ENCODE measurements around the gene ZNF644.

DNA sequence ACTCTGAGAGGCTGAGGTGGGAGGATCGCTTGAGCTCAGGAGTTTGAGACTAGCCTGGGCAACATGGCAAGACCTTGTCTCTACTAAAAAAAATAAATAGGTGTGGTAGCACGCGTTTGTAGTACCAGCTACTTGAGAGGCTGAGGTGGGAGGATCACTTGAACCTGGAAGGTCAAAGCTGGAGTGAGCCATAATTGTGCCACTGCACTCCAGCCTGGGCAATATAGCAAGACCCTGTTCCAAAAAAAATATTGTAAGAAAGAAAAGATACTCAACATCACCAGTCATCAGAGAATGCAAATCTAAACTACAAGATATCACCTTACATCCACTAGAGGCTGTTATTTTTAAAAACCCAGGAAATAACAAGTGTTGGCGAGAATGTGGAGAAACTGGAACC is 32.5 kb downstream of the ZNF644 start:
- TF ChIP-seq, protein P1, sequence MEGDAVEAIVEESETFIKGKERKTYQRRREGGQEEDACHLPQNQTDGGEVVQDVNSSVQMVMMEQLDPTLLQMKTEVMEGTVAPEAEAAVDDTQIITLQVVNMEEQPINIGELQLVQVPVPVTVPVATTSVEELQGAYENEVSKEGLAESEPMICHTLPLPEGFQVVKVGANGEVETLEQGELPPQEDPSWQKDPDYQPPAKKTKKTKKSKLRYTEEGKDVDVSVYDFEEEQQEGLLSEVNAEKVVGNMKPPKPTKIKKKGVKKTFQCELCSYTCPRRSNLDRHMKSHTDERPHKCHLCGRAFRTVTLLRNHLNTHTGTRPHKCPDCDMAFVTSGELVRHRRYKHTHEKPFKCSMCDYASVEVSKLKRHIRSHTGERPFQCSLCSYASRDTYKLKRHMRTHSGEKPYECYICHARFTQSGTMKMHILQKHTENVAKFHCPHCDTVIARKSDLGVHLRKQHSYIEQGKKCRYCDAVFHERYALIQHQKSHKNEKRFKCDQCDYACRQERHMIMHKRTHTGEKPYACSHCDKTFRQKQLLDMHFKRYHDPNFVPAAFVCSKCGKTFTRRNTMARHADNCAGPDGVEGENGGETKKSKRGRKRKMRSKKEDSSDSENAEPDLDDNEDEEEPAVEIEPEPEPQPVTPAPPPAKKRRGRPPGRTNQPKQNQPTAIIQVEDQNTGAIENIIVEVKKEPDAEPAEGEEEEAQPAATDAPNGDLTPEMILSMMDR (IDR thresholded peaks at IDR 0.05; ENCODE audit: insufficient read depth, low read depth, low read length): no peak
- TF ChIP-seq EZH2 (IDR thresholded peaks at IDR 0.05; ENCODE audit: insufficient read depth, low read length): no peak
